GM12878 (cell line): Measurements from ENCODE around the gene CAMK2G. TPM values are rescaled to one million over a fixed set of nuclear protein-coding genes. Genes with fewer than 3 reads are reported as not detected.

ENCODE experiments used
- ATAC-seq: fragments of 200-7000 bp; cut with Tn5 transposase; 3 replicates; pipeline ENCODE4 v1.9.1; 2020; ENCODE audit warnings: mild to moderate bottlenecking, moderate library complexity
- BruUV-seq: library from RNA; stranded (reverse); fragments of 400-500 nt; replicated peaks from 2 replicates; lab custom pipeline; 2021; lab: Mats Ljungman, UMichigan
- CTCF ChIA-PET: fragments of 300-600 bp; sonication (Branson Sonifier 250); formaldehyde crosslinking; extraction: SDS; loops from one replicate; lab custom pipeline; 2021; ENCODE audit warnings: inconsistent platforms; lab: Yijun Ruan, JAX
- POLR2A ChIA-PET: fragments of 350-600 bp; formaldehyde crosslinking; extraction: SDS; loops from one replicate; lab custom pipeline; 2021; ENCODE audit warnings: inconsistent platforms; lab: Charles Lee
- RAD21 ChIA-PET: fragments of 300-600 bp; sonication (Branson Sonifier 250); formaldehyde crosslinking; loops from one replicate; lab custom pipeline; 2023; ENCODE audit warnings: antibody characterized with exemption; ENCODE audit not compliant: unreplicated experiment; lab: Charles Lee
- SMC1A ChIA-PET: fragments of 300-600 bp; sonication (Branson Sonifier 250); formaldehyde crosslinking; loops from one replicate; lab custom pipeline; 2023; ENCODE audit not compliant: unreplicated experiment, uncharacterized antibody; lab: Charles Lee
- DNase-seq: peaks from one replicate; pipeline ENCODE4 v3.0.0-alpha.2; 2011; ENCODE audit warnings: low read depth, low spot score
- FAIRE-seq: peaks from 3 replicates; lab custom pipeline; 2011; peaks lifted over from hg19 to GRCh38; lab: Jason Lieb, UNC
- H2AFZ ChIP-seq: 2 replicates; pipeline ENCODE4 v1.6.0; 2011; ENCODE audit warnings: low read depth, low read length, control low read depth; ENCODE audit not compliant: control insufficient read depth
- H3K27ac ChIP-seq: 2 replicates; pipeline ENCODE4 v1.5.1; 2011; ENCODE audit warnings: control low read depth; ENCODE audit not compliant: control insufficient read depth, insufficient read depth
- H3K27me3 ChIP-seq, 2 experiments: replicated peaks in 1 of 2; 2 replicates each; pipeline versions ENCODE4 v1.6.0 to v1.6.1; 2011; ENCODE audit warnings: low read length in 1 of 2; ENCODE audit not compliant: control insufficient read depth in 2 of 2, insufficient read depth in 2 of 2
- H3K36me3 ChIP-seq, 2 experiments: 2 replicates each; pipeline ENCODE4 v1.5.1; 2011; ENCODE audit warnings: low read length in 1 of 2; ENCODE audit not compliant: control insufficient read depth in 2 of 2, insufficient read depth in 2 of 2
- H3K4me1 ChIP-seq: 2 replicates; pipeline ENCODE4 v1.6.1; 2011; ENCODE audit warnings: mild to moderate bottlenecking, low read length, moderate library complexity, mixed read lengths; ENCODE audit not compliant: control insufficient read depth, insufficient read depth
- H3K4me2 ChIP-seq: 2 replicates; pipeline ENCODE4 v1.6.0; 2011; ENCODE audit warnings: control low read depth; ENCODE audit not compliant: control insufficient read depth, insufficient read depth
- H3K4me3 ChIP-seq: fragments of 200-600 bp; sonication (generic); 2 replicates; pipeline ENCODE4 v1.5.1; 2016
- H3K79me2 ChIP-seq: 2 replicates; pipeline ENCODE4 v1.6.0; 2011; ENCODE audit warnings: low read length; ENCODE audit not compliant: control insufficient read depth, insufficient read depth
- H3K9ac ChIP-seq: 2 replicates; pipeline ENCODE4 v1.8.0; 2011; ENCODE audit warnings: low read length, control low read depth, mixed read lengths; ENCODE audit not compliant: control insufficient read depth, insufficient read depth
- H3K9me3 ChIP-seq: replicated peaks from 3 replicates; pipeline ENCODE4 v1.5.1; 2011; ENCODE audit warnings: mild to moderate bottlenecking, low read length; ENCODE audit not compliant: control insufficient read depth, insufficient read depth
- H4K20me1 ChIP-seq: 2 replicates; pipeline ENCODE4 v1.6.0; 2011; ENCODE audit not compliant: control insufficient read depth, insufficient read depth
- EED ChIP-seq: sonication (generic); IDR thresholded peaks from 2 replicates; pipeline ENCODE4 v1.6.1; 2016; ENCODE audit warnings: antibody characterized with exemption, low read depth
- RAD21 ChIP-seq: IDR thresholded peaks from 2 replicates; pipeline ENCODE4 v1.6.1; 2011; ENCODE audit warnings: mild to moderate bottlenecking, low read depth, low read length, moderate library complexity; ENCODE audit not compliant: insufficient read depth
- WGBS: methylation state at CpG from one replicate; pipeline ENCODE4 v1.1.6; 2016; ENCODE audit warnings: low lambda C conversion rate; ENCODE audit not compliant: insufficient replicate concordance, insufficient coverage; ENCODE audit errors: missing lambda C conversion rate; 5-methylcytosine and 5-hydroxymethylcytosine counted together
- in situ Hi-C: fragments of 300-500 bp; cut with MboI; formaldehyde crosslinking; loops from 9 replicates; pipeline ENCODE4 v1.14.3; 2018; ENCODE audit warnings: mixed read lengths
- intact Hi-C: fragments of 100-400 bp; cut with micrococcal nuclease; formaldehyde crosslinking; loops from one replicate; pipeline ENCODE4 v1.14.2; 2022; ENCODE audit not compliant: unreplicated experiment
- polyA plus RNA-seq, 11 experiments: library from polyadenylated mRNA; depleted of rRNA in 4 of 11; unstranded in 6 of 11; stranded (reverse) in 5 of 11; fragments of >200 nt; fragmentation: Nextera tagmentation in 4 of 11; fragmentation: Illumina TruSeq in 1 of 11; extraction: Ambion mirVana in 4 of 11; extraction: Trizol in 1 of 11; gene quantifications; 1 replicate in 1 of 11; 2 replicates in 10 of 11; pipeline versions ENCODE4 v1.2.1 to v1.2.3, GENCODE V29; 2011 to 2016; ENCODE audit warnings: inconsistent platforms in 2 of 11, missing spikeins in 2 of 11, low read depth in 1 of 11
- total RNA-seq, 4 experiments: library from RNA; depleted of rRNA in 3 of 4; stranded (reverse); fragments of >200 nt in 3 of 4; fragmentation: Illumina TruSeq in 1 of 4; extraction: Trizol in 1 of 4; gene quantifications; 2 replicates each; pipeline versions ENCODE4 v1.2.1 to v1.2.3, GENCODE V29; 2013 to 2021
- TF ChIP-seq, protein P1 (sequence below): fragments of 450-650 bp; formaldehyde crosslinking; IDR thresholded peaks from 2 replicates; pipeline ENCODE4 v1.5.0; 2022; ENCODE audit warnings: mild to moderate bottlenecking, missing genetic modification characterization

CAMK2G gene
- total and polyA plus RNA-seq, 10 of the 15 experiments (the other 5 are each of a cell fraction or from before 2014, with no cell fraction given) = 5.5 to 24.3 (median 16.9) TPM

GRCh38 chr10:73899423-73899822, 25.1 kb upstream of the CAMK2G start:
- ChIA-PET CTCF (interaction anchor here (0.8 to 7.4 kb wide), 12 partner anchors 8 to 181 kb away, joined by 3 to 84 read pairs (median 6); partner anchors contain the start of gene PLAU), POLR2A (interaction anchor here (0.6 to 2.9 kb wide), 10 partner anchors 8 to 41 kb away, joined by 3 to 18 read pairs (median 5); no protein-coding TSS in a partner anchor), SMC1A (interaction anchor here (0.9 to 27.4 kb wide), 8 partner anchors 9 to 182 kb away, joined by 4 to 1048 read pairs (median 10); partner anchors contain the start of gene PLAU), RAD21 (interaction anchor here (0.6 to 6.4 kb wide), 7 partner anchors 11 to 94 kb away, joined by 3 to 85 read pairs (median 6); no protein-coding TSS in a partner anchor)
- H4K20me1 ChIP-seq = no peaks in the 10 kb centered on the region
- no peak for ATAC-seq
- no peak for DNase-seq
- H3K36me3 ChIP-seq = no peaks in the 10 kb centered on the region
- H3K4me2 ChIP-seq = no peak overlapping the region
- 36% methylated on average over 4 of the region's 4 CpGs for WGBS
- no TSS peak for BruUV-seq
- no peaks in the 10 kb centered on the region for H3K9me3 ChIP-seq
- H3K27ac ChIP-seq = no peak overlapping the region
- H3K4me1 ChIP-seq = no peaks in the 10 kb centered on the region
- no peak for FAIRE-seq
- TF ChIP-seq EED (0 out of 2 replicates have a peak, but pooled peaks have one; percentile 36), RAD21 (no peak)
- TF ChIP-seq, protein P1, sequence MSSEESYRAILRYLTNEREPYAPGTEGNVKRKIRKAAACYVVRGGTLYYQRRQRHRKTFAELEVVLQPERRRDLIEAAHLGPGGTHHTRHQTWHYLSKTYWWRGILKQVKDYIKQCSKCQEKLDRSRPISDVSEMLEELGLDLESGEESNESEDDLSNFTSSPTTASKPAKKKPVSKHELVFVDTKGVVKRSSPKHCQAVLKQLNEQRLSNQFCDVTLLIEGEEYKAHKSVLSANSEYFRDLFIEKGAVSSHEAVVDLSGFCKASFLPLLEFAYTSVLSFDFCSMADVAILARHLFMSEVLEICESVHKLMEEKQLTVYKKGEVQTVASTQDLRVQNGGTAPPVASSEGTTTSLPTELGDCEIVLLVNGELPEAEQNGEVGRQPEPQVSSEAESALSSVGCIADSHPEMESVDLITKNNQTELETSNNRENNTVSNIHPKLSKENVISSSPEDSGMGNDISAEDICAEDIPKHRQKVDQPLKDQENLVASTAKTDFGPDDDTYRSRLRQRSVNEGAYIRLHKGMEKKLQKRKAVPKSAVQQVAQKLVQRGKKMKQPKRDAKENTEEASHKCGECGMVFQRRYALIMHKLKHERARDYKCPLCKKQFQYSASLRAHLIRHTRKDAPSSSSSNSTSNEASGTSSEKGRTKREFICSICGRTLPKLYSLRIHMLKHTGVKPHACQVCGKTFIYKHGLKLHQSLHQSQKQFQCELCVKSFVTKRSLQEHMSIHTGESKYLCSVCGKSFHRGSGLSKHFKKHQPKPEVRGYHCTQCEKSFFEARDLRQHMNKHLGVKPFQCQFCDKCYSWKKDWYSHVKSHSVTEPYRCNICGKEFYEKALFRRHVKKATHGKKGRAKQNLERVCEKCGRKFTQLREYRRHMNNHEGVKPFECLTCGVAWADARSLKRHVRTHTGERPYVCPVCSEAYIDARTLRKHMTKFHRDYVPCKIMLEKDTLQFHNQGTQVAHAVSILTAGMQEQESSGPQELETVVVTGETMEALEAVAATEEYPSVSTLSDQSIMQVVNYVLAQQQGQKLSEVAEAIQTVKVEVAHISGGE (CRISPR knock-in tag) = no peak
- intact Hi-C loops (no loop called here), in situ Hi-C loops (loop anchor here (25.0 kb wide), 1 partner anchor 188 kb away; no protein-coding TSS in a partner anchor)
- no peaks in the 10 kb centered on the region; a peak in 1 of 4 replicates for H3K27me3 ChIP-seq
- no peak overlapping the region for H2AFZ ChIP-seq
- H3K4me3 ChIP-seq = no peak overlapping the region
- H3K79me2 ChIP-seq = no peaks in the 10 kb centered on the region
- no peak overlapping the region for H3K9ac ChIP-seq
